Keratinocyte (primary cell): ENCODE results near the gene SPTBN1. TPM values are rescaled to one million over a fixed set of nuclear protein-coding genes. Genes with fewer than 3 reads are reported as not detected.

Source experiments
- DNase-seq: peaks from one replicate; pipeline ENCODE4 v3.0.0-alpha.2; 2011; ENCODE audit warnings: low read depth, missing footprints, low spot score
- FAIRE-seq: peaks from 2 replicates; lab custom pipeline; 2011; peaks lifted over from hg19 to GRCh38; lab: Jason Lieb, UNC
- H2AFZ ChIP-seq: 2 replicates; pipeline ENCODE4 v1.6.0; 2012; ENCODE audit warnings: low read length, control low read depth, inconsistent platforms; ENCODE audit not compliant: control insufficient read depth
- H3K27ac ChIP-seq: 2 replicates; pipeline ENCODE4 v1.5.1; 2011; ENCODE audit warnings: low read length; ENCODE audit not compliant: control insufficient read depth, insufficient read depth
- H3K27me3 ChIP-seq: 3 replicates; pipeline ENCODE4 v1.6.0; 2011; ENCODE audit warnings: low read length; ENCODE audit not compliant: control insufficient read depth, insufficient read depth; ENCODE audit errors: extremely low read depth
- H3K36me3 ChIP-seq, 2 experiments: 2 replicates in 1 of 2; 3 replicates in 1 of 2; pipeline ENCODE4 v1.5.1; 2011; ENCODE audit warnings: low read length in 2 of 2, mild to moderate bottlenecking in 1 of 2; ENCODE audit not compliant: control insufficient read depth in 2 of 2, insufficient read depth in 2 of 2; ENCODE audit errors: extremely low read depth in 1 of 2
- H3K4me1 ChIP-seq: 3 replicates; pipeline ENCODE4 v1.5.1; 2011; ENCODE audit warnings: low read length; ENCODE audit not compliant: control insufficient read depth, insufficient read depth; ENCODE audit errors: extremely low read depth
- H3K4me2 ChIP-seq: 3 replicates; pipeline ENCODE4 v1.6.0; 2011; ENCODE audit warnings: low read depth, low read length; ENCODE audit not compliant: control insufficient read depth, insufficient read depth; ENCODE audit errors: extremely low read depth
- H3K4me3 ChIP-seq, 3 experiments: fragments of 200-600 bp in 1 of 3; sonication (generic) in 1 of 3; 2 replicates in 2 of 3; 3 replicates in 1 of 3; pipeline ENCODE4 v1.5.1; 2011 to 2016; ENCODE audit warnings: low read length in 3 of 3, mild to moderate bottlenecking in 3 of 3, control low read depth in 2 of 3, inconsistent platforms in 1 of 3, low read depth in 1 of 3, mixed read lengths in 1 of 3, mixed run types in 1 of 3, moderate library complexity in 1 of 3; ENCODE audit not compliant: control insufficient read depth in 2 of 3, insufficient read depth in 2 of 3; ENCODE audit errors: extremely low read depth in 1 of 3
- H3K79me2 ChIP-seq: 2 replicates; pipeline ENCODE4 v1.6.0; 2012; ENCODE audit warnings: low read length; ENCODE audit not compliant: control insufficient read depth, insufficient read depth
- H3K9ac ChIP-seq: 3 replicates; pipeline ENCODE4 v1.6.0; 2011; ENCODE audit warnings: low read length; ENCODE audit not compliant: control insufficient read depth, insufficient read depth; ENCODE audit errors: extremely low read depth
- H3K9me1 ChIP-seq: 3 replicates; pipeline ENCODE4 v1.6.0; 2011; ENCODE audit warnings: low read length; ENCODE audit not compliant: control insufficient read depth, insufficient read depth; ENCODE audit errors: extremely low read depth
- H3K9me3 ChIP-seq: 2 replicates; pipeline ENCODE4 v1.5.1; 2012; ENCODE audit warnings: low read depth, low read length; ENCODE audit not compliant: control insufficient read depth
- H4K20me1 ChIP-seq: 3 replicates; pipeline ENCODE4 v1.6.0; 2011; ENCODE audit warnings: low read length; ENCODE audit not compliant: control insufficient read depth, insufficient read depth; ENCODE audit errors: extremely low read depth
- EZH2 ChIP-seq: IDR thresholded peaks from one replicate; pipeline ENCODE4 v1.6.1; 2012; ENCODE audit warnings: inconsistent platforms, mild to moderate bottlenecking, low read length, moderate library complexity
- dilution Hi-C: fragments of 300-500 bp; cut with MboI; formaldehyde crosslinking; loops from one replicate; pipeline ENCODE4 v1.7.0; 2020; ENCODE audit warnings: low sequenced_read_pairs; ENCODE audit not compliant: extremely low pct_ligation_motif_present
- polyA plus RNA-seq, 5 experiments: library from polyadenylated mRNA; depleted of rRNA in 3 of 5; stranded (reverse) in 3 of 5; stranded (forward) in 1 of 5; unstranded in 1 of 5; fragments of >200 nt; gene quantifications; 1 replicate in 1 of 5; 2 replicates in 3 of 5; 3 replicates in 1 of 5; pipeline versions ENCODE4 v1.2.1 to v1.2.3, GENCODE V29; 2011 to 2012; ENCODE audit warnings: missing spikeins in 2 of 5, low read depth in 1 of 5, low replicate concordance in 1 of 5
- TF ChIP-seq, protein P1 (sequence below), 3 experiments: IDR thresholded peaks in 1 of 3; conservative IDR thresholded peaks in 1 of 3; optimal IDR thresholded peaks in 1 of 3; 2 replicates in 2 of 3; 3 replicates in 1 of 3; pipeline versions ENCODE3 to v1.5.1; 2011; ENCODE audit warnings: low read length in 3 of 3, mild to moderate bottlenecking in 3 of 3, moderate library complexity in 2 of 3, control low read depth in 1 of 3, inconsistent platforms in 1 of 3; ENCODE audit not compliant: insufficient read depth in 2 of 3; ENCODE audit errors: extremely low read depth in 1 of 3

The SPTBN1 gene
- polyA plus RNA-seq, 1 donor (not counting 4 experiments of a cell fraction or from before 2014, with no cell fraction given), result 40.0 TPM

DNA sequence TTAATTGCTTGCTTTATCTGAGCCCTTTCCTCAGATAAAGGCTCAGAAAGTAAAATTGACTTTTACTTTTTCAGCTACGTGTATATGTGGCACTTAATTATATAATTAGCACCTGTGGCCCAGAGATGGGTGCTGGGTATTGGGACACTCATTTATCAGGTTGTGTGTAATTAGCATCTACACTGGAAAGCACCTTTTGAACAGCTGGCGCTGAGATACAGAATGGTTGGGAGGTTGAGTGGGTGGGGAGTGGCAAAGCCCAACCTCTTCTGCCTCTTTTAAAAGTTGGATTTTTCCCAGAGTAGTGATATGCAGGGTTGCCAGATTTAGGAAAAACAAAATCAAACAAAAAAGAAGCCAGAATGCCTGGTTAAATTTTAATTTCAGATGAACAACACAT, 23.9 kb downstream of the SPTBN1 start:
- peaks cover 13% of the 10 kb centered on the region for H3K4me1 ChIP-seq
- no peaks in the 10 kb centered on the region for H3K27me3 ChIP-seq
- no peak overlapping the region for H3K9ac ChIP-seq
- no peak for DNase-seq
- H3K36me3 ChIP-seq, result no peaks in the 10 kb centered on the region
- FAIRE-seq, result no peak
- no peaks in the 10 kb centered on the region for H3K9me1 ChIP-seq
- H4K20me1 ChIP-seq, result no peaks in the 10 kb centered on the region
- no peak overlapping the region for H3K4me2 ChIP-seq
- no peaks in the 10 kb centered on the region for H3K79me2 ChIP-seq
- H3K9me3 ChIP-seq, result no peaks in the 10 kb centered on the region
- dilution Hi-C loops, result no loop called here
- H3K4me3 ChIP-seq, result no peak overlapping the region
- H2AFZ ChIP-seq, result no peak overlapping the region
- no peak overlapping the region for H3K27ac ChIP-seq
- TF ChIP-seq, protein P1, sequence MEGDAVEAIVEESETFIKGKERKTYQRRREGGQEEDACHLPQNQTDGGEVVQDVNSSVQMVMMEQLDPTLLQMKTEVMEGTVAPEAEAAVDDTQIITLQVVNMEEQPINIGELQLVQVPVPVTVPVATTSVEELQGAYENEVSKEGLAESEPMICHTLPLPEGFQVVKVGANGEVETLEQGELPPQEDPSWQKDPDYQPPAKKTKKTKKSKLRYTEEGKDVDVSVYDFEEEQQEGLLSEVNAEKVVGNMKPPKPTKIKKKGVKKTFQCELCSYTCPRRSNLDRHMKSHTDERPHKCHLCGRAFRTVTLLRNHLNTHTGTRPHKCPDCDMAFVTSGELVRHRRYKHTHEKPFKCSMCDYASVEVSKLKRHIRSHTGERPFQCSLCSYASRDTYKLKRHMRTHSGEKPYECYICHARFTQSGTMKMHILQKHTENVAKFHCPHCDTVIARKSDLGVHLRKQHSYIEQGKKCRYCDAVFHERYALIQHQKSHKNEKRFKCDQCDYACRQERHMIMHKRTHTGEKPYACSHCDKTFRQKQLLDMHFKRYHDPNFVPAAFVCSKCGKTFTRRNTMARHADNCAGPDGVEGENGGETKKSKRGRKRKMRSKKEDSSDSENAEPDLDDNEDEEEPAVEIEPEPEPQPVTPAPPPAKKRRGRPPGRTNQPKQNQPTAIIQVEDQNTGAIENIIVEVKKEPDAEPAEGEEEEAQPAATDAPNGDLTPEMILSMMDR (optimal IDR thresholded peaks at IDR 0.05 in 1 of 3, IDR thresholded peaks at IDR 0.05 in 1 of 3, conservative IDR thresholded peaks at IDR 0.05 in 1 of 3; ENCODE audit: extremely low read depth in 1 of 3, insufficient read depth in 2 of 3, low read length in 3 of 3), result no peak
- no peak for TF ChIP-seq EZH2

DNA sequence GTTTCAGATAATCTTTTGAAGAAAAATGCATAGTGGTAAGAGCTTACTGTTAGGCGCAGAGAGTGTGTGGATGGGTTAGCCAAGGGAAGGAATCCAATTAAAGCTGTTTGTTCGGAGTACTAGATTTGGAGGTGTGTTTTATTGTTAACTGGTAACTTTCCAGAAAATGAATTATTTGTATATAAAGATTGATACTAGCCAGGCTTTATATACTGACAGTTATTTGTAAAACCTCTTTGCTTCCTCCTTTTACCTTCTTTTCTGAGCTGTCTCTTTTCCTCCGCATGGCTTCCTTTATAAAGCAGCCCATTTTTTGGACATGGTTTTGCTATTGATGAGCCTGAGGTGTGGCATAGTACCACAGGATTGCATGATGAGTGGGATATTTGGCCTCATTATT, 25.6 kb downstream of the SPTBN1 start:
- H4K20me1 ChIP-seq, result no peaks in the 10 kb centered on the region
- H3K4me3 ChIP-seq, result no peak overlapping the region
- no peaks in the 10 kb centered on the region for H3K27me3 ChIP-seq
- no peaks in the 10 kb centered on the region for H3K79me2 ChIP-seq
- TF ChIP-seq EZH2, result no peak
- TF ChIP-seq, protein P1 (optimal IDR thresholded peaks at IDR 0.05 in 1 of 3, IDR thresholded peaks at IDR 0.05 in 1 of 3, conservative IDR thresholded peaks at IDR 0.05 in 1 of 3; ENCODE audit: extremely low read depth in 1 of 3, insufficient read depth in 2 of 3, low read length in 3 of 3), result no peak
- H3K36me3 ChIP-seq, result no peaks in the 10 kb centered on the region
- H3K4me1 ChIP-seq, result peaks cover 13% of the 10 kb centered on the region
- no peak overlapping the region for H3K27ac ChIP-seq
- H2AFZ ChIP-seq, result no peak overlapping the region
- dilution Hi-C loops, result no loop called here
- no peak overlapping the region for H3K9ac ChIP-seq
- H3K9me1 ChIP-seq, result no peaks in the 10 kb centered on the region
- DNase-seq, result no peak
- no peak overlapping the region for H3K4me2 ChIP-seq
- no peak for FAIRE-seq
- no peaks in the 10 kb centered on the region for H3K9me3 ChIP-seq
